ENCODE measurements around the gene GBE1.

Gene GBE1

DNA sequence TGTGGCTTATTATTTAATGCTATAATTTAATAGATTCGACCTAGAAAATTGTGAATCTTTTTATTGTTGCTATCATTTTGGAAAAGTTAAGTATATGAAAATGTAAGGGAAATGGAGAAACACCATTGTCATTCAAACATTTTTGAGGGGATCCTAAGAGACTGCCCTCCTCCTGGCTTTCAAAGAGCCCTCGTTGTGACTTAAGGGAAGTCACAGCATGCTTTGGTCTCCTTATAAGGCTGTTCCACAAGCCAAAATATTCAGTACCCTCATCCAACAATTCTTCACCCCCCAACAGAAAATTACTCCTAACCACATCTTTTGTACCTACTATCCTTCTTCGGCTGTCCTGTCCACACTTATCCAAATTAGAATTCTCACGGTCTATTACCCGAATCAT is 140.2 kb downstream of the GBE1 start:
- no peak for DNase-seq (ENCODE audit: low read depth)

DNA sequence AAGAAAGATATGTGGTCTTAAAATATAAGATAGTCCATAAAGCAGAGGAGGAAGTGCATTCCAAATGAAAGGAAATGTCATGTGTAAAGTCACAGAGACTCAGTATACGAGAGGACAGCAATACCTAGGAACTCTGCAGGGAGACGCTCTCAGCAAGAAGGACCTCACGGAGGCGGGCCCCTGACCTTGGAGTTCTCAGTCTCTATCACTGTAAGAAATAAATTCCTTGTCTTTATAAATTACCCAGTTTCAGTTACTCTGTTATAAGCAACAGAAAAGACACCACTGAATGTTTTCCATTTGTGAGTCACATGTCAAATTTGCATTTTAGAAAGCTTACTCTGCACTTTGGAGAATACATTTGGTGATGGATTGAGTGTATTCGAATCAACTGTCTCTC is 140.6 kb downstream of the GBE1 start:
- no peak for DNase-seq (ENCODE audit: low read depth)

DNA sequence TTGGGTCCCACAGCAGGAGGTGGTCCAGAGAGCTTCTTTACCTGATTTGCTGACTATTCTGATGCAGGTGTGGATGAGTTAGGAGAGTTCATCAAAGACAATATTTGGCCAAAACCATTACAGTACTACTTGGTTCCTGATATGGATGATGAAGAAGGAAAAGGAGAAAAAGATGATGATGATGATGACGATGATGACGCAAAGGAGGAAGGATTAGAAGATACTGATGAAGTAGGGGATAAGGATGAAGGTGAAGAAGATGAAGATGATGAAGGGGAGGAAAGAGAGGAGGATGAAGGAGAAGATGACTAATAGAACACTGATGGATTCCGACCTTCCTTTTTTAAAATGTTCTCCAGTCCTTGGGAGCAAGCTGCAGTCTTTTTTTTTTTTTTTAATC is 148.7 kb downstream of the GBE1 start:
- no peak for DNase-seq (ENCODE audit: low read depth)

DNA sequence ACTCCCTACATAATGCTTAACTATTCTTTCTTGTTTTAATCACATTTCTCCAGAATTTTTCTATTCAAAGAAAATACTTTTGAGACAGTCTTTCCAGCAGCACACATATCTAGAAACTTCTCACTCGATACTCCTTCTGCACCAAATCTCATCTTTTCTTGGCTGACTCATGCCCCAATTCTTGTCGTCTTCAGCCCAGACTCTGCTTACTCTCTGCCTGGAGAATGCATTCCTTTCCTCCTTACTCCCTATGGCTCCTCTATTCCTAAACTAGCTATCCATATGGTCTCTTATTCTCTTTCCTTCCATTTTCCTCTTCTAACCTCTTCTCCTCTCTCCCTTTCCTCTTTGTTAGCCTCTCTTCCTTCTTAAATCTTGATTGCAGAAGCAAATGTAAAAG is 158.7 kb downstream of the GBE1 start:
- no peak for DNase-seq (ENCODE audit: low read depth)

DNA sequence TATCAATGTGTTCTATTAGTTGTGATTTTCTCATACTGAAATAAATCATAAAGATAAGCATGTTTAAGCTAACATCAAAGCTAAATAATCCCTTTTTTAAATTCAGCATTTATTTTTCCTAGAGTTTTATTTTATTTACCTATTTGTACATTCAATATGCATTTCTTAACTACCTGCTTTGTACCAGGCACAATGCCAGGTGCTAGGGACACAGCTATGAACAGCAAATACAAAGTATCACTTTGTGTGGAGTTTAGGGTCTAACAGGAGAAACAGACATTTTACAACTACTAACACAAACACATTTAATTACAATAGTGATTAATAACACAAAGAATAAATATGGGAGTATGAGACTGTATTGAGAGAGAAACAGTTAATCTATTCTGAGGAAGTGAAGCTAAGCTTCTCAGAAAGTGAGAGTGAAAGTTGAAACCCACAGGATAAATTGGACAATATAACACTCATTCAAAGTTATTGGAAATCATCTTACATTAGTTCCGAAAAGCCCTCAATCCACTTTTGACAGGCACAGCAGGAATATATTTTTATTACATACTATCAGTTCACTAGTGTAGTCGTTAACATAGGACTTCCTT is 159.6 kb downstream of the GBE1 start:
- DNase-seq (ENCODE audit: low read depth), result no peak

DNA sequence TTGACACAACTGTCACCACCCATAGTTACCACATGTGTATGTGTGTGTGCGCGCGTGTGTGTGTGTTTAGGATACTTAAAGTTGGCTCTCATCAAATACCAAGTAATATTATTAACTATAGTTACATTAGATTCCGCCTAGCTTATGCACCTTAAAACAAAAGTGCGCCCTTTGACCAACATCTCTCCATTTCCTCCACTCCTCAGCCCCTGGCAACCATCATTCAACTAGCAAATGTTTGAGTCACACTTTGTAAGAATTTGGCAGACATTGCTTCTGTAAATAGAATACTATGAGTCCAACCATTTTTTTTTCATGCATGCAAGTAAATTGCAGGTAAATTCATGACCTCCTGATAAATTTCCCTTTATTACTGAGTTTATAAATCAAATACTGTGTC is 169.3 kb downstream of the GBE1 start:
- no peak for DNase-seq (ENCODE audit: low read depth)

DNA sequence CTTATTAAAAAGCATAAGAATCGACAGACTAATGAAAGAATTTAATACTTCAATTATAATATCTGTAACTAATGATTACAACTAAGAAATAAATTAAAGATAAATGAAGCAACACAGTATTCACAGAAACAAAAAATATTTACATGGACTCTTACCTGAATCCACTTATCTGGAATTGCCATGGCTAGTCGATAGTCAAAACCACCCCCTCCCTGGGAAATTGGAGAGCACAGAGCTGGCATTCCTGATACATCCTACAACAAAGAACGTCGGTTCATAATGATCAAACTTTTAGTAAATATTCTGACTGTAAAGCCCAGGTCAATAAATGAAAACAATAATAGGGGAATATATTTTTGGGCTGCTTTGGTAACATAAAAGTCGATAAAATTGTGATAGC is 175.5 kb downstream of the GBE1 start:
- no peak for DNase-seq (ENCODE audit: low read depth)

DNA sequence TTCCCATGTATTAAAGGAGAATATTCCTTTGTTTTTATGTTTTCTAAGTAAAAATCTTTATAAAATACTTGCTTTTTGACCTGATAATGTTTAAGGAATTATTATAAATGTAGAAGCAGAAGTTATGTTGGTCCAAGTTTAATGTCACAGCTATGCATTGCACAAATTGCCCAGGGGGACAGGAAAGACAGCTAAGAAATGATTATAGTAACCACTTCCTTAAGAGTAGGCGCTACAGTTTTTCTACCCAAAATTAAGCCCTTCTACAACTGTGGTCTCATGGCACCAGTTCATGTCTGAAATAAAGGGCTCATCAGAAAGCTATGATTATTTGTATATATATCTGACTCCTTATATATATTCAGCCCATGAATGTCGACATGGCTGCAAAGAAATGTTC is 176.4 kb downstream of the GBE1 start:
- no peak for DNase-seq (ENCODE audit: low read depth)

DNA sequence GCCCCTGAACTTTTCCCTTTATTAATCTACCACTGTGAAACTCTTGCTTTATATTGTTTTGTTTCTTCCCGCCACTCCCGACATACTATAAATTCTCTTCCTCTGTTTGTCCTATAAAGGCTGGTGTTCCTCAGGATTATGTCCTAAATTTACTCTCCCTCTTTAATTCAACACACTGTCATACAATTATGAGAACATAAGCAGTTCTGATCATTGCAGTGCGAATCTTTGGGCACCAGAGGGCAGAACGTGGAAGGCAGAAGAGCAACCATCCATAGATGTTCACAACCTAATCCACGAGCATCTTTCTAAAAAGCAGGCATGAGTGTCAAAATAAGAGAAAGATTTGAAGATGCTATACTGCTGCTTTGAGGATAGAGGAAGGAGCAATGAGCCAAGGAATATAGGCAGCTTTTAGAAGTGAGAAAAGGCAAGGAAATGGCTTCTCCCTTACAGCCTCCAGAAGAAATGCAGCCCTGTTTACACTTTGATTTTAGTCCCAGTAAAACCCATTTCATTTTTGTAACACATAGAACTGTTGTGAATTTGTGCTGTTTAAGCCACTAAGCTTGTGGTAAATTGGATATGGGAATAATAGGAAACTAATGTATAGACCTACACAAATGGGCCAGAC is 179.4 kb downstream of the GBE1 start:
- no peak for DNase-seq (ENCODE audit: low read depth)

DNA sequence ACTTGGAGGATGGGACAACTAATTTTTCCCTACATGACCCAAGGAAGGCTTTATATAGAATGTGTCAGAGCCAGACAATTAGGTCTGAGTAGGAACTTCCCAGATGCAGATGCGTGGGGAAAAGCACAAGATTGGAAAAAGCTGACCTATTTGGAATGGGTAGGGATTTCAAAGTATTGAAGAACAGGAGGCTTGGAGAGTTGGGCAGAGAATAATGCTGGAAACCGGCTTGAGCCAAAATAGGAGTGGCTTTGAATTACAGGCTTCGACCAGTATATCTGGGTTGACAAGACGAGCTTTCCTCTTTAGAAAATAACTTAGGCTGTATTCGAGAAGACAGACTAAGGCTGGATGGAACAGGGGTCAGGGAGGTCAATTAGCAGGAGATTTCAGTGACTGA is 181.1 kb downstream of the GBE1 start:
- DNase-seq (ENCODE audit: low read depth), result no peak

DNA sequence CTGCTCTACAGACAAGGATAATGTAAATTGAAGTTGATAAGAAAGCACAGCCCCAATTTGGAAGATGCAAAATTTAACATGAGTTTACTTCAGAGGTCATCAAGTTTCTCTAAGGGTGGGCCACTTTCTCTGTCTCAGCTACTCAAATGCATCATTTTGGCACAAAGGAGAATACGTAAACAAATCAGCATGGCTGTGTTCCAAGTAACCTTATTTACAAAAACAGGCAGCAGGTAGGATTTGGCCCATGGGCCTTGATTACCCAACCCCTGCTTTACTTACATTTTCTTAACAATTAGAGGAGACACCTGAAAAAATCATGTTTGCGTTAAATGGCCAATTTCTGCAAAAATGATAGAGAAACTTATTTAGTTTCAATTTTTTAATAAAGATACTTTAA is 181.7 kb downstream of the GBE1 start:
- no peak for DNase-seq (ENCODE audit: low read depth)

DNA sequence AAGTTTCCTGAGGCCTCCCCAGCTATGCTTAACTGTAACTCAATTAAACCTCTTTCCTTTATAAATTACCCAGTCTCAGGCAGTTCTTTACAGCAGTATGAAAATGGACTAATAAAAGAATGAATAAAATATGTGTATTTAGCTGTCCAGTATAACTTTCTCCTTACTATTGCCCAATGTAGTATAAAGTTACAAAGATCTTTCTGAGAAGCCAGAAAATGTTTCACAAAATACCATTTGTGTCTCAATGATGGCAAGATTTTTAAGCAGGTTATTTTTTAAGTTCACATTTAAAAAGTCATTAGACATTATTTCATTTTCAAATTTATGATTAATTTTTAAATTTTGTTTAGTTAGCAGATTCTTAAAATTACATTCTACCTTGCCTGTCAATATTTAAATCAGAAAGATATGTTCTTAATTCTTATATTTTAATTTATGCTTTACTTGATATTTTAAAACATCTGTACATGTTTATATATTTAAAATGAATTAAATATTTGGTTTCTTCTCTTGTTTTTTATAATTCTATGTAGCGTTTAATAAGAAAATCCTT is 189.2 kb downstream of the GBE1 start:
- no peak for DNase-seq (ENCODE audit: low read depth)

DNA sequence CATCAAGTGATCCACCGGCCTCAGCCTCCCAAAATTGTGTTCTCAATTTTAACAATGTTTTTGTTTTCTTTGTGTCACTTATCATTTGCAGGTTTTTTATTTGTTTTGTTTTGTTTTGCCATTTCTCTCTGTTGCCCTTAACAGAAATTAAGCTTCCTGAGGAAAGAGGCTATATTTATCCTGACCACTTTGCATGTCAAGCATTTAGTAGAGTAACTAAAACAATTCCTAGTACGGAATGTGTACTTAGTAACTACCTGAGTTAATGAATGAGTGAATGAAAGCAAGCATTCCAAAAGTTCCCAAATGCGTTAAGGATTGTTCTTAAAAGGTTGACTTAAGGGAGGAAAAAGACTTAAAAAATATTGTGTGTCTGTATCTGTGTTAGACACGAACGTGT is 193.1 kb downstream of the GBE1 start:
- no peak for DNase-seq (ENCODE audit: low read depth)

DNA sequence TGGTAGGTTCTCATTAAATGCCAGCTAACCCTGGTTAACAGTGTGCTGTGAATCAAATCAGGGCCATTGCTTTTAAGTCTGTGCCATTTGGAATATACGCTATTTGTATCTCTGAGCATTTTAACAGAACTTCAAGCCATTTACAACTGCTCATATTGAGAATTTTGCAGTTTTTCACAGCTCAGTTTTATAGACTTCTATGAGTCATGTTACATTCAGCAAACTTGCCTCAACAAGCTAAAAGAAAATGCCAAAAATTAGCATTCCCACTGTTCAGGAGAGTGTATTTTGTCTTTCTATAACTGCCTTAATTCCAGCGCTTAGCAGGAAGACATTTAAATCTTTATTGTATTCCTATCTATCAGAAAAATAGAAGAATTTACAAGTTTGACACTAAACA is 196.4 kb downstream of the GBE1 start:
- no peak for DNase-seq (ENCODE audit: low read depth)

DNA sequence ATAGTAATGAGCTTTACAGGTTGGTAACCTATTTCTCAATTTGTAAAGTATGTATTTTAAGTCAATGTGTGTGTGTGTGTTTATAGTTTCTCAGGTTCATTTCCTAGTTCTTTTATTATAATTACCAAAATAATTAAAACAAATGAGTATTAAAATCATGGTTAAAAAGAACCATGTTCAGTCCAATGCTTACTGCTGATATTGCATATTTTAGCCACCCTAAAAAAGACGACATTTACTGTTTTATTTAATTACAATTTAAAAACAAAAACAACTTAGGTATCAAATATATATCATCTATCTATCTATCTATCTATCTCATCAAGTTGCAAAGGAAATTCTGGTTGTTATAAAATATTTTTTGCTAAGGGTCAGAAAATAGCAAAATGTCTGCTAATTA is 203.3 kb downstream of the GBE1 start:
- DNase-seq (ENCODE audit: low read depth), result no peak

DNA sequence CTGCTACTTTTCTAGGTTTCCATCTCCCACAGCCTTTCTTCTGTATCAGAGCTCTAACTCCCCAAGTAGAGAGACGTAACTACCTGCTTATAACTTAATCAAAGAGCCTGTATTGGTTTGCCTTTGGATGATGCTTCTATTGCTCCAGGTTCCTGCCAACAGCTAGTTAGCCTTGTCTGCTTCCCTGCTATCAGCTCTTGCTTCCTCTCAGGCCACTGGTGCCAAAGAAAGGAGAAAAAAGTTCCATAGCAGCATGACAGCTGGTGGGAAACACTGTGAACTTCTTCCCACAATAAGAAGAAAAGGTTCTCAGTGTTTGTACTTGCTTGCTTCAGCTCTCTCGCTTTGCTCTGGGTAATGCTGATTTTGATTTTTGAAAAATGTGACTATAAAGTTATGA is 206.6 kb downstream of the GBE1 start:
- no peak for DNase-seq (ENCODE audit: low read depth)

DNA sequence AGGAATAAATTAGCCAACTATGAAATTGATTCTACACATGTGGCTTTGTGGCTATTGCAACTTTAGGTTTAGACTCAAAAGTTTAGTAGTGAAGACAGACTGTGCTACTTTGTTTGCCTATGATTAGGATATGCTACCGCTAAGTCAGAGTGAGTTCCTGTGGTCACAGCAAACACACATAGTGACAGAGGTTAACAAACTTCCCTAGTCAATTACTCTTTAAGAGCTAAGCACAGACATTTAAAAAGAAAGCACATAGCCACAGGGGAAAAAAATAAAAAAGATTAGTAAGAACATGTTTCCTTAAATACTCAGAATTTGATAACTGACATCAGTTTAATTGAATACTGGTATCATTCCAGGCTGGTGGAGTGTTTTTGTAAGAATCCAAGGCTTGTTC is 207.1 kb downstream of the GBE1 start:
- DNase-seq (ENCODE audit: low read depth), result no peak

DNA sequence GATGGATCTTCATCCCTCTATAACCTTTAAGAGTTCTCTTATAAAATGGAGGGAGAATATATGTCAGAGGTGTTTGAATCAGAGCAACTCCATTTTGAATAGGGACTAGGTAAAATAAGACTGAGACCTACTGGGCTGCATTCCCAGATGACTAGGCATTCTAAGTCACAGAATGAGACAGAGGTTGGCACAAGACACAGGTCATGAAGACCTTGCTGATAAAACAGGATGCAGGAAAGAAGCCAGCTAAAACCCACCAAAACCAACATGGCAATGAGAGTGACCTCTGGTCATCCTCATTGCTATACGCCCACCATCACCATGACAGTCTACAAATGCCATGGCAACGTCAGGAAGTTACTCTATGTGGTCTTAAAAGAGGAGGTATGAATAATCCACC is 211.0 kb downstream of the GBE1 start:
- DNase-seq (ENCODE audit: low read depth), result no peak

DNA sequence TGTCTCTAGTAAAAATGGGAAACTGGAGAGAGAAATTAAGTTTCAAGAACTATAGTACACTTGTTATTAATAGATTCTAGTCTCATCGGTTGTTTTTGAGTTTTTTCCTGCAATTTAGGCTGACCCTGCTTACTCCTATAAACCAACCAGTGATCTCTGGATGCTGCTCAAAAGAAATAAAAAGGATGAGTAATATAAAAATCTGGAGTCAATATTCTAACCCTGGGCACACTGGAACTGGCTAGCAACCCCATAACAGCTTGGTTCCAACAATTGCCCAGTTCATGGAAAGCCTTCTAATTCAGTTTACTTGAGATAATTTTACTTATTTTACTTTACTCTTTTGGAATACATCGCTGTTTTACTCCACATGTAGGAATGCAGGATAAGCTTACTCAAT is 211.6 kb downstream of the GBE1 start:
- no peak for DNase-seq (ENCODE audit: low read depth)

DNA sequence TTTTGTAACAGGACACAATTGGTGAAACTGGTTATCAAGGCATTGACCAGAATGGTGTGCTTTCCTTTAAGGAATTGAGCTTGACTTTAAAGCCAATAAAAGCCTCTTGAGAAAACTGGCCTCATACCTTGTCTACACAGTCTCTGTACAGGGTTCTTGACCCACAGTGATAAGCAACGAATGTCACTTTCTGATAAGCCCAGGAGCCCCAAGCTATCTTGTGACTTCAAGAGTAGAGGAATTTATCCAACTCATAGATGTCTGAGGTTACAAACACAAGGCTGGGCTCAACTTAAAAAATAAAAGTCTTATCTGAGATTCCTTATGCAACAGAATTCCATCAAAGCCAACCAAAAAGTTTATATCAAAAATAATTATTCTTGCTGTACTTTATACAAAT is 212.1 kb downstream of the GBE1 start:
- DNase-seq (ENCODE audit: low read depth), result no peak

DNA sequence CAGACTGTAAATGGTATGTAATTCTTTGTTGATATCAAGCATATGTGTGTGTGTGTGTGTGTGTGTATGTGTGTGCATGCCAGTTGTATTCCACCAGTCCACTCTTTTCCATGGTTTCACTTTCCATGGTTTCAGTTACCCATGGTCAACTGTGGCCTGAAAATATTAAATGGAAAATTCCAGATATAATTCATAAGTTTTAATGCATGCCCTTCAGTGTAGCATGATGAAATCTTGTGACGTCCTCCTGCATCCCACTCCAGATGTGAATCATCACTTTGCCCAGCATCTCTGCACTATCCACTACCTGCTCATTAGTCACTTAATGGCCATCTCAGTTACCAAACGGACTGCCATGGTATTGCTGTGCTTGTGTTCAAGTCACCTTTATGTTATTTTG is 215.9 kb downstream of the GBE1 start:
- DNase-seq (ENCODE audit: low read depth), result no peak

DNA sequence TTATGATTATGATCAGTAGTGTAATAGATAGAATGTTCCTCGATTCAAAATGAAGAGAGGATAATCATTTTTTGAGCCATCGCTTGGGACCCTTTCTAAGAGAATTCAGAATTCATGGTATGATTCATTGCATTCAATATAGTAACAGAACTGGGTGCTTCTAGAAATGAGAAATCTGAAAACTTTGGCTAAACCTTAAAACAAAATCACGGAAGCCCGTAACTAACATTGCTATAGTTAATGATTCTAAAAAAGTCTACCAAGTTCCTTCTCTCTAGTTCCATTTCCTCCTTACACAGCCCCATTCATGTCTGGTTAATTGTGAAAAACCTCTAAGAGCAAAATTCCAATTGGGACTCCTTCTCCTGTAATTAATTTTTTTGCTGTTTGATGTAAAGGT is 217.1 kb downstream of the GBE1 start:
- DNase-seq (ENCODE audit: low read depth), result no peak

DNA sequence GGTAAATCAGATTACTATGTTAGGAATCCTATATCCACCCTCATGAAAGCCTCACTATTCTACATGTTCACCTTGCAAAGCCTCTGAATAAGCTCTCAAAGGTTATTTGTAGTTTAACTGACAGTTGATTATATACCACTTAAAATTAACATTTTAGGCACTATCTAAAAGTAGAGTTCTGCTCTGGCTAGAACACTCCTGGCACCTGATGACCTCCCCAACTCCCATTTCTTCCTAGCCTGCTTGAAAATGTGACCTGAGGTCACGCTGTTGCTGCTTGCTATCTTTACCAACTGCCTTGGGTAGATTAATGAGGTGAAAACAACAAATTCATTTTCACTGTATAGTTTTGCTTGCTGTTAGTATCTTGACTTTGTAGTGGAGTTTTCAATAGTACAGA is 220.7 kb downstream of the GBE1 start:
- DNase-seq (ENCODE audit: low read depth), result no peak

DNA sequence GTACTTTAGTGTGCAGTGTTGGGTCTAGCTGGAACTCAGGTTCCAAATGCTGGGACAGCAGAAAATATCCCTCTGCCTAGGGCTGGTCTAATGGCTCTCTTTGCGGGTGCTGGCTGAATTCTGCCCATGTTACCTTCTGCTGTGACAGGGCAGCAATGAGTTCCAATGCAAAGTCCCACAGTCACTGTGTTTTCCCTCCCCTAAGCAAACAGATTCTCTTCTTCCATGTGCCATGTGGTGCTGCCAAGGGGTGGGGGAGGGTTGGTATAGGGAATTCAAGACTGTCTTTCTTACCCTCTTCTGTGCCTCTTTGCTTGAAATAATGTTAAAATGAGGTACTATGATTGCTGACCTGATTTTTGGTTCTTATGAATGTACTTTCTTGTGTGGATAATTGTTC is 229.6 kb downstream of the GBE1 start:
- no peak for DNase-seq (ENCODE audit: low read depth)
